Subcutaneous adipose tissue (tissue), 4 donors: ENCODE results near the gene SCN4B. TPM values are rescaled to one million over a fixed set of nuclear protein-coding genes. Genes with fewer than 3 reads are reported as not detected.

Experiments
- CTCF ChIP-seq: fragments of 450-650 bp; IDR thresholded peaks from one replicate; pipeline ENCODE4 v1.5.1; 2016; ENCODE audit warnings: low read depth, mild to moderate bottlenecking, control low read depth, antibody characterized with exemption, moderate library complexity
- total RNA-seq, 4 donors: library from RNA; depleted of rRNA; stranded (reverse); fragments of >200 nt; gene quantifications; one replicate each; pipeline ENCODE4 v1.1.0, GENCODE V29; 2016

The SCN4B gene
- 1 to 10 TPM; 1.0 to 5.7 (median 3.2) TPM for total RNA-seq

- no peak for TF ChIP-seq CTCF
These were observed at the start of gene SCN4B for GRCh38 chr11:118152552-118153471. Gene SCN4B, minus strand, starts transcription at chr11:118152823. Its CDS starts 150 bp downstream, at chr11:118152673.

GRCh38 chr11:118201966-118202365, 49.3 kb upstream of the SCN4B start:
- TF ChIP-seq CTCF: no peak

- no peak for TF ChIP-seq CTCF
These were observed 48.5 kb upstream of the SCN4B start for GRCh38 chr11:118200901-118201680.

- TF ChIP-seq CTCF: no peak
These were observed 47.9 kb upstream of the SCN4B start for GRCh38 chr11:118200497-118200896.

- no peak for TF ChIP-seq CTCF
These were observed 46.5 kb upstream of the SCN4B start for GRCh38 chr11:118199135-118199534.

GRCh38 chr11:118198370-118198769, 45.7 kb upstream of the SCN4B start:
- TF ChIP-seq CTCF: no peak
